GM12878 (cell line): ENCODE data around the gene NFASC. TPM values are rescaled to one million over a fixed set of nuclear protein-coding genes. Genes with fewer than 3 reads are reported as not detected.

ENCODE experiments used
- ATAC-seq: fragments of 200-7000 bp; cut with Tn5 transposase; 3 replicates; pipeline ENCODE4 v1.9.1; 2020; ENCODE audit warnings: mild to moderate bottlenecking, moderate library complexity
- BruUV-seq: library from RNA; stranded (reverse); fragments of 400-500 nt; replicated peaks from 2 replicates; lab custom pipeline; 2021; lab: Mats Ljungman, UMichigan
- CTCF ChIA-PET: fragments of 300-600 bp; sonication (Branson Sonifier 250); formaldehyde crosslinking; extraction: SDS; loops from one replicate; lab custom pipeline; 2021; ENCODE audit warnings: inconsistent platforms; lab: Yijun Ruan, JAX
- POLR2A ChIA-PET: fragments of 350-600 bp; formaldehyde crosslinking; extraction: SDS; loops from one replicate; lab custom pipeline; 2021; ENCODE audit warnings: inconsistent platforms; lab: Charles Lee
- RAD21 ChIA-PET: fragments of 300-600 bp; sonication (Branson Sonifier 250); formaldehyde crosslinking; loops from one replicate; lab custom pipeline; 2023; ENCODE audit warnings: antibody characterized with exemption; ENCODE audit not compliant: unreplicated experiment; lab: Charles Lee
- SMC1A ChIA-PET: fragments of 300-600 bp; sonication (Branson Sonifier 250); formaldehyde crosslinking; loops from one replicate; lab custom pipeline; 2023; ENCODE audit not compliant: unreplicated experiment, uncharacterized antibody; lab: Charles Lee
- DNase-seq: peaks from one replicate; pipeline ENCODE4 v3.0.0-alpha.2; 2011; ENCODE audit warnings: low read depth, low spot score
- FAIRE-seq: peaks from 3 replicates; lab custom pipeline; 2011; peaks lifted over from hg19 to GRCh38; lab: Jason Lieb, UNC
- H2AFZ ChIP-seq: 2 replicates; pipeline ENCODE4 v1.6.0; 2011; ENCODE audit warnings: low read depth, low read length, control low read depth; ENCODE audit not compliant: control insufficient read depth
- H3K27ac ChIP-seq: 2 replicates; pipeline ENCODE4 v1.5.1; 2011; ENCODE audit warnings: control low read depth; ENCODE audit not compliant: control insufficient read depth, insufficient read depth
- H3K27me3 ChIP-seq, 2 experiments: replicated peaks in 1 of 2; 2 replicates each; pipeline versions ENCODE4 v1.6.0 to v1.6.1; 2011; ENCODE audit warnings: low read length in 1 of 2; ENCODE audit not compliant: control insufficient read depth in 2 of 2, insufficient read depth in 2 of 2
- H3K36me3 ChIP-seq, 2 experiments: 2 replicates each; pipeline ENCODE4 v1.5.1; 2011; ENCODE audit warnings: low read length in 1 of 2; ENCODE audit not compliant: control insufficient read depth in 2 of 2, insufficient read depth in 2 of 2
- H3K4me1 ChIP-seq: 2 replicates; pipeline ENCODE4 v1.6.1; 2011; ENCODE audit warnings: mild to moderate bottlenecking, low read length, moderate library complexity, mixed read lengths; ENCODE audit not compliant: control insufficient read depth, insufficient read depth
- H3K4me2 ChIP-seq: 2 replicates; pipeline ENCODE4 v1.6.0; 2011; ENCODE audit warnings: control low read depth; ENCODE audit not compliant: control insufficient read depth, insufficient read depth
- H3K4me3 ChIP-seq: fragments of 200-600 bp; sonication (generic); 2 replicates; pipeline ENCODE4 v1.5.1; 2016
- H3K79me2 ChIP-seq: 2 replicates; pipeline ENCODE4 v1.6.0; 2011; ENCODE audit warnings: low read length; ENCODE audit not compliant: control insufficient read depth, insufficient read depth
- H3K9ac ChIP-seq: 2 replicates; pipeline ENCODE4 v1.8.0; 2011; ENCODE audit warnings: low read length, control low read depth, mixed read lengths; ENCODE audit not compliant: control insufficient read depth, insufficient read depth
- H3K9me3 ChIP-seq: replicated peaks from 3 replicates; pipeline ENCODE4 v1.5.1; 2011; ENCODE audit warnings: mild to moderate bottlenecking, low read length; ENCODE audit not compliant: control insufficient read depth, insufficient read depth
- H4K20me1 ChIP-seq: 2 replicates; pipeline ENCODE4 v1.6.0; 2011; ENCODE audit not compliant: control insufficient read depth, insufficient read depth
- BHLHE40 ChIP-seq, 2 experiments: fragments of 450-650 bp in 1 of 2; IDR thresholded peaks; 2 replicates each; pipeline ENCODE4 v1.6.1; 2011 to 2017; ENCODE audit warnings: low read depth in 2 of 2, borderline replicate concordance in 1 of 2, improper control_type of control experiment in 1 of 2, low read length in 1 of 2, mild to moderate bottlenecking in 1 of 2
- EGR1 ChIP-seq, 2 experiments: IDR thresholded peaks; 1 replicate in 1 of 2; 2 replicates in 1 of 2; pipeline ENCODE4 v1.6.1; 2011 to 2012; ENCODE audit warnings: low read depth in 2 of 2, low read length in 2 of 2, borderline replicate concordance in 1 of 2, mild to moderate bottlenecking in 1 of 2, moderate library complexity in 1 of 2
- KLF5 ChIP-seq: fragments of 450-650 bp; IDR thresholded peaks from 2 replicates; pipeline ENCODE4 v1.6.1; 2014; ENCODE audit warnings: mild to moderate bottlenecking; ENCODE audit not compliant: partially characterized antibody
- MEF2B ChIP-seq: fragments of 450-650 bp; IDR thresholded peaks from 2 replicates; pipeline ENCODE4 v1.6.1; 2018; ENCODE audit warnings: mild to moderate bottlenecking, moderate library complexity; ENCODE audit not compliant: partially characterized antibody, poor library complexity, severe bottlenecking
- MXI1 ChIP-seq: fragments of 150-350 bp; IDR thresholded peaks from 2 replicates; pipeline ENCODE4 v1.6.1; 2011; ENCODE audit warnings: low read depth, mild to moderate bottlenecking, inconsistent platforms, low read length, improper control_type of control experiment
- NRF1 ChIP-seq: conservative IDR thresholded peaks from 2 replicates; pipeline ENCODE4 v1.6.1; 2011; ENCODE audit warnings: mild to moderate bottlenecking, low read depth, low read length, improper control_type of control experiment
- RUNX3 ChIP-seq: IDR thresholded peaks from 2 replicates; pipeline ENCODE4 v1.6.1; 2012; ENCODE audit warnings: low read length, inconsistent platforms
- TBL1XR1 ChIP-seq: IDR thresholded peaks from 2 replicates; pipeline ENCODE4 v1.6.1; 2012; ENCODE audit warnings: low read depth, low read length, improper control_type of control experiment
- TCF12 ChIP-seq: IDR thresholded peaks from 2 replicates; pipeline ENCODE4 v1.6.1; 2011; ENCODE audit warnings: low read depth, mild to moderate bottlenecking, low read length
- ZBED1 ChIP-seq: IDR thresholded peaks from 2 replicates; pipeline ENCODE4 v1.6.1; 2016; ENCODE audit warnings: borderline replicate concordance
- ZSCAN29 ChIP-seq: fragments of 450-650 bp; IDR thresholded peaks from 2 replicates; pipeline ENCODE4 v1.6.1; 2017; ENCODE audit warnings: mild to moderate bottlenecking, moderate library complexity
- WGBS: methylation state at CpG from one replicate; pipeline ENCODE4 v1.1.6; 2016; ENCODE audit warnings: low lambda C conversion rate; ENCODE audit not compliant: insufficient replicate concordance, insufficient coverage; ENCODE audit errors: missing lambda C conversion rate; 5-methylcytosine and 5-hydroxymethylcytosine counted together
- in situ Hi-C: fragments of 300-500 bp; cut with MboI; formaldehyde crosslinking; loops from 9 replicates; pipeline ENCODE4 v1.14.3; 2018; ENCODE audit warnings: mixed read lengths
- intact Hi-C: fragments of 100-400 bp; cut with micrococcal nuclease; formaldehyde crosslinking; loops from one replicate; pipeline ENCODE4 v1.14.2; 2022; ENCODE audit not compliant: unreplicated experiment
- polyA plus RNA-seq, 11 experiments: library from polyadenylated mRNA; depleted of rRNA in 4 of 11; unstranded in 6 of 11; stranded (reverse) in 5 of 11; fragments of >200 nt; fragmentation: Nextera tagmentation in 4 of 11; fragmentation: Illumina TruSeq in 1 of 11; extraction: Ambion mirVana in 4 of 11; extraction: Trizol in 1 of 11; gene quantifications; 1 replicate in 1 of 11; 2 replicates in 10 of 11; pipeline versions ENCODE4 v1.2.1 to v1.2.3, GENCODE V29; 2011 to 2016; ENCODE audit warnings: inconsistent platforms in 2 of 11, missing spikeins in 2 of 11, low read depth in 1 of 11
- total RNA-seq, 4 experiments: library from RNA; depleted of rRNA in 3 of 4; stranded (reverse); fragments of >200 nt in 3 of 4; fragmentation: Illumina TruSeq in 1 of 4; extraction: Trizol in 1 of 4; gene quantifications; 2 replicates each; pipeline versions ENCODE4 v1.2.1 to v1.2.3, GENCODE V29; 2013 to 2021
- TF ChIP-seq, protein P1 (sequence below): IDR thresholded peaks from 2 replicates; pipeline ENCODE4 v1.6.1; 2012; ENCODE audit warnings: low read length, inconsistent platforms
- TF ChIP-seq, protein P2 (sequence below): fragments of 450-650 bp; IDR thresholded peaks from 2 replicates; pipeline ENCODE4 v1.6.1; 2017; ENCODE audit warnings: mild to moderate bottlenecking
- TF ChIP-seq, protein P3 (sequence below): IDR thresholded peaks from 2 replicates; pipeline ENCODE4 v1.6.1; 2012; ENCODE audit warnings: low read depth, low read length, improper control_type of control experiment
- TF ChIP-seq, protein P4 (sequence below): IDR thresholded peaks from 2 replicates; pipeline ENCODE4 v1.6.1; 2012; ENCODE audit warnings: low read depth, low read length, improper control_type of control experiment
- TF ChIP-seq, protein P5 (sequence below): IDR thresholded peaks from 2 replicates; pipeline ENCODE4 v1.6.1; 2012; ENCODE audit warnings: mild to moderate bottlenecking, low read depth, low read length

Gene NFASC
- total and polyA plus RNA-seq, 10 of the 15 experiments (the other 5 are each of a cell fraction or from before 2014, with no cell fraction given), result 0.04 to 0.31 (median 0.12) TPM; not detected in 4

DNA sequence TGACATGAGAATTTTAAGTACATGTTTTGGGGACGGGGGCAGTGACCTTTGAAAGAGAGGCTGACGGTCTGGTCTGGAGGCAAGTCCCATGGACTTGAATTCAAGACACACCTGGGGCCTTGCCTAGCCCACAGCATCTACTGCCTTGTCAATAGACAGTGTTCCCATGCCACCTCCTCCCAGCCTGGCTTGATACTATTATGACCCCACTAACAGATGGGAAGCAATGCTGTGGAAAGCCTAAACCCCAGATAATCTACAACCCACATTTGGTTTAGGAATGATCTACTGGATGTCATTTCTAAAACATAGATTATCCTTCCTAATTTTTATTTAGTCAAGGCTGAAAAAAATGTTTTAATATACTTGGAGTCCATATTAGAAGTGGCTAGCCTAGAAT lies 17.8 kb upstream of the NFASC start:
- WGBS, result 14% methylated on average over 2 of the region's 2 CpGs
- in situ Hi-C loops, result no loop called here
- TF ChIP-seq MEF2B (no peak), KLF5 (no peak), BHLHE40 (IDR thresholded peaks at IDR 0.05; ENCODE audit: borderline replicate concordance in 1 of 2, low read depth in 2 of 2, low read length in 1 of 2) (no peak), ZBED1 (no peak), NRF1 (no peak), ZSCAN29 (no peak), EGR1 (IDR thresholded peaks at IDR 0.05; ENCODE audit: borderline replicate concordance in 1 of 2, low read depth in 2 of 2, low read length in 2 of 2) (no peak), MXI1 (no peak), RUNX3 (no peak), TBL1XR1 (no peak), TCF12 (no peak)
- TF ChIP-seq, protein P1, sequence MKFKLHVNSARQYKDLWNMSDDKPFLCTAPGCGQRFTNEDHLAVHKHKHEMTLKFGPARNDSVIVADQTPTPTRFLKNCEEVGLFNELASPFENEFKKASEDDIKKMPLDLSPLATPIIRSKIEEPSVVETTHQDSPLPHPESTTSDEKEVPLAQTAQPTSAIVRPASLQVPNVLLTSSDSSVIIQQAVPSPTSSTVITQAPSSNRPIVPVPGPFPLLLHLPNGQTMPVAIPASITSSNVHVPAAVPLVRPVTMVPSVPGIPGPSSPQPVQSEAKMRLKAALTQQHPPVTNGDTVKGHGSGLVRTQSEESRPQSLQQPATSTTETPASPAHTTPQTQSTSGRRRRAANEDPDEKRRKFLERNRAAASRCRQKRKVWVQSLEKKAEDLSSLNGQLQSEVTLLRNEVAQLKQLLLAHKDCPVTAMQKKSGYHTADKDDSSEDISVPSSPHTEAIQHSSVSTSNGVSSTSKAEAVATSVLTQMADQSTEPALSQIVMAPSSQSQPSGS, result no peak
- TF ChIP-seq, protein P2, sequence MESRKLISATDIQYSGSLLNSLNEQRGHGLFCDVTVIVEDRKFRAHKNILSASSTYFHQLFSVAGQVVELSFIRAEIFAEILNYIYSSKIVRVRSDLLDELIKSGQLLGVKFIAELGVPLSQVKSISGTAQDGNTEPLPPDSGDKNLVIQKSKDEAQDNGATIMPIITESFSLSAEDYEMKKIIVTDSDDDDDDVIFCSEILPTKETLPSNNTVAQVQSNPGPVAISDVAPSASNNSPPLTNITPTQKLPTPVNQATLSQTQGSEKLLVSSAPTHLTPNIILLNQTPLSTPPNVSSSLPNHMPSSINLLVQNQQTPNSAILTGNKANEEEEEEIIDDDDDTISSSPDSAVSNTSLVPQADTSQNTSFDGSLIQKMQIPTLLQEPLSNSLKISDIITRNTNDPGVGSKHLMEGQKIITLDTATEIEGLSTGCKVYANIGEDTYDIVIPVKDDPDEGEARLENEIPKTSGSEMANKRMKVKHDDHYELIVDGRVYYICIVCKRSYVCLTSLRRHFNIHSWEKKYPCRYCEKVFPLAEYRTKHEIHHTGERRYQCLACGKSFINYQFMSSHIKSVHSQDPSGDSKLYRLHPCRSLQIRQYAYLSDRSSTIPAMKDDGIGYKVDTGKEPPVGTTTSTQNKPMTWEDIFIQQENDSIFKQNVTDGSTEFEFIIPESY, result no peak
- TF ChIP-seq, protein P3, sequence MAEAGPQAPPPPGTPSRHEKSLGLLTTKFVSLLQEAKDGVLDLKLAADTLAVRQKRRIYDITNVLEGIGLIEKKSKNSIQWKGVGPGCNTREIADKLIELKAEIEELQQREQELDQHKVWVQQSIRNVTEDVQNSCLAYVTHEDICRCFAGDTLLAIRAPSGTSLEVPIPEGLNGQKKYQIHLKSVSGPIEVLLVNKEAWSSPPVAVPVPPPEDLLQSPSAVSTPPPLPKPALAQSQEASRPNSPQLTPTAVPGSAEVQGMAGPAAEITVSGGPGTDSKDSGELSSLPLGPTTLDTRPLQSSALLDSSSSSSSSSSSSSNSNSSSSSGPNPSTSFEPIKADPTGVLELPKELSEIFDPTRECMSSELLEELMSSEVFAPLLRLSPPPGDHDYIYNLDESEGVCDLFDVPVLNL, result no peak
- TF ChIP-seq, protein P4, sequence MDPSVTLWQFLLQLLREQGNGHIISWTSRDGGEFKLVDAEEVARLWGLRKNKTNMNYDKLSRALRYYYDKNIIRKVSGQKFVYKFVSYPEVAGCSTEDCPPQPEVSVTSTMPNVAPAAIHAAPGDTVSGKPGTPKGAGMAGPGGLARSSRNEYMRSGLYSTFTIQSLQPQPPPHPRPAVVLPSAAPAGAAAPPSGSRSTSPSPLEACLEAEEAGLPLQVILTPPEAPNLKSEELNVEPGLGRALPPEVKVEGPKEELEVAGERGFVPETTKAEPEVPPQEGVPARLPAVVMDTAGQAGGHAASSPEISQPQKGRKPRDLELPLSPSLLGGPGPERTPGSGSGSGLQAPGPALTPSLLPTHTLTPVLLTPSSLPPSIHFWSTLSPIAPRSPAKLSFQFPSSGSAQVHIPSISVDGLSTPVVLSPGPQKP, result no peak
- TF ChIP-seq, protein P5, sequence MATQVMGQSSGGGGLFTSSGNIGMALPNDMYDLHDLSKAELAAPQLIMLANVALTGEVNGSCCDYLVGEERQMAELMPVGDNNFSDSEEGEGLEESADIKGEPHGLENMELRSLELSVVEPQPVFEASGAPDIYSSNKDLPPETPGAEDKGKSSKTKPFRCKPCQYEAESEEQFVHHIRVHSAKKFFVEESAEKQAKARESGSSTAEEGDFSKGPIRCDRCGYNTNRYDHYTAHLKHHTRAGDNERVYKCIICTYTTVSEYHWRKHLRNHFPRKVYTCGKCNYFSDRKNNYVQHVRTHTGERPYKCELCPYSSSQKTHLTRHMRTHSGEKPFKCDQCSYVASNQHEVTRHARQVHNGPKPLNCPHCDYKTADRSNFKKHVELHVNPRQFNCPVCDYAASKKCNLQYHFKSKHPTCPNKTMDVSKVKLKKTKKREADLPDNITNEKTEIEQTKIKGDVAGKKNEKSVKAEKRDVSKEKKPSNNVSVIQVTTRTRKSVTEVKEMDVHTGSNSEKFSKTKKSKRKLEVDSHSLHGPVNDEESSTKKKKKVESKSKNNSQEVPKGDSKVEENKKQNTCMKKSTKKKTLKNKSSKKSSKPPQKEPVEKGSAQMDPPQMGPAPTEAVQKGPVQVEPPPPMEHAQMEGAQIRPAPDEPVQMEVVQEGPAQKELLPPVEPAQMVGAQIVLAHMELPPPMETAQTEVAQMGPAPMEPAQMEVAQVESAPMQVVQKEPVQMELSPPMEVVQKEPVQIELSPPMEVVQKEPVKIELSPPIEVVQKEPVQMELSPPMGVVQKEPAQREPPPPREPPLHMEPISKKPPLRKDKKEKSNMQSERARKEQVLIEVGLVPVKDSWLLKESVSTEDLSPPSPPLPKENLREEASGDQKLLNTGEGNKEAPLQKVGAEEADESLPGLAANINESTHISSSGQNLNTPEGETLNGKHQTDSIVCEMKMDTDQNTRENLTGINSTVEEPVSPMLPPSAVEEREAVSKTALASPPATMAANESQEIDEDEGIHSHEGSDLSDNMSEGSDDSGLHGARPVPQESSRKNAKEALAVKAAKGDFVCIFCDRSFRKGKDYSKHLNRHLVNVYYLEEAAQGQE, result no peak

More for the DNA sequence above, 17.8 kb upstream of the NFASC start:
- RAD21 ChIA-PET, result interaction anchor here (0.5 kb wide), 1 partner anchor 1652 kb away, joined by 3 read pairs; no protein-coding TSS in a partner anchor
- Histone ChIP-seq H3K4me3 (no peak overlapping the region), H3K27ac (no peak overlapping the region), H3K9ac (no peak overlapping the region), H3K79me2 (no peaks in the 10 kb centered on the region), H3K36me3 (no peaks in the 10 kb centered on the region), H3K4me2 (no peak overlapping the region), H3K27me3 (peaks cover 0 to 1% of the 10 kb centered on the region in 2 experiments; a peak in 1 of 4 replicates), H4K20me1 (no peaks in the 10 kb centered on the region), H3K9me3 (no peaks in the 10 kb centered on the region), H3K4me1 (no peaks in the 10 kb centered on the region), H2AFZ (no peak overlapping the region)
- DNase-seq (no peak), FAIRE-seq (no peak), ATAC-seq (no peak)
- BruUV-seq, result no TSS peak
- intact Hi-C loops, result no loop called here
- CTCF ChIA-PET, result no interaction called here
- SMC1A ChIA-PET, result no interaction called here
- POLR2A ChIA-PET, result no interaction called here
